ENCODE data around the gene STRN4. TPM values are rescaled to one million over a fixed set of nuclear protein-coding genes. Genes with fewer than 3 reads are reported as not detected.
"Not testable (repeated sequence)": the region's sequence is repeated elsewhere in the genome, so short reads cannot be mapped to it uniquely, and the experiment has no call there.

STRN4 gene
- total RNA-seq, 2 experiments from 2014 or later = 52.5 to 63.5 TPM

GRCh38 chr19:46773018-46773399 lies 26.8 kb upstream of the STRN4 start:
- Mint-ChIP-seq H3K27me3 (no peaks in the 10 kb centered on the region), H3K4me3 (no peak overlapping the region), H3K36me3 (ENCODE audit: low read depth) (peaks cover 34% of the 10 kb centered on the region), H3K4me1 (ENCODE audit: low read depth) (peaks cover 10% of the 10 kb centered on the region), H3K27ac (no peak overlapping the region), H3K9me3 (no peaks in the 10 kb centered on the region)
- ATAC-seq (no peak), DNase-seq (no peak)
- POLR2A ChIA-PET = interaction anchor here (1.3 to 2.0 kb wide), 3 partner anchors 9 to 167 kb away, joined by 4 to 9 read pairs (median 4); no protein-coding TSS in a partner anchor
- no peak for TF ChIP-seq CTCF (IDR thresholded peaks at IDR 0.05)
- intact Hi-C loops (cut with micrococcal nuclease) = no loop called here
- CTCF ChIA-PET = interaction anchor here (0.9 to 1.0 kb wide), 2 partner anchors 43 to 68 kb away, joined by 3 read pairs; no protein-coding TSS in a partner anchor

- ATAC-seq (no peak), DNase-seq (no peak)
- no peak for TF ChIP-seq CTCF (IDR thresholded peaks at IDR 0.05)
- H3K4me1 Mint-ChIP-seq (ENCODE audit: low read depth) = peaks cover 6% of the 10 kb centered on the region
- intact Hi-C loops (cut with micrococcal nuclease) = no loop called here
- H3K9me3 Mint-ChIP-seq = no peaks in the 10 kb centered on the region
- no peak overlapping the region for H3K27ac Mint-ChIP-seq
- no peaks in the 10 kb centered on the region for H3K27me3 Mint-ChIP-seq
- peaks cover 29% of the 10 kb centered on the region for H3K36me3 Mint-ChIP-seq (ENCODE audit: low read depth)
- no peak overlapping the region for H3K4me3 Mint-ChIP-seq
- ChIA-PET POLR2A (interaction anchor here (0.7 to 2.0 kb wide), 8 partner anchors 10 to 166 kb away, joined by 3 to 9 read pairs (median 4); partner anchors contain the start of gene SLC1A5), CTCF (interaction anchor here (0.6 to 1.3 kb wide), 7 partner anchors 13 to 69 kb away, joined by 3 to 5 read pairs (median 3); no protein-coding TSS in a partner anchor)
Observed at GRCh38 chr19:46772170-46773017, 26.1 kb upstream of the STRN4 start.

GRCh38 chr19:46768746-46769145 lies 22.5 kb upstream of the STRN4 start:
- ATAC-seq; DNase-seq; H3K9me3 Mint-ChIP-seq; intact Hi-C loops (cut with micrococcal nuclease); H3K4me3 Mint-ChIP-seq; H3K27ac Mint-ChIP-seq; H3K4me1 Mint-ChIP-seq (ENCODE audit: low read depth); H3K27me3 Mint-ChIP-seq; H3K36me3 Mint-ChIP-seq (ENCODE audit: low read depth): not testable (repeated sequence)
- CTCF ChIA-PET = interaction anchor here (0.6 to 3.3 kb wide), 3 partner anchors 12 to 65 kb away, joined by 3 to 20 read pairs (median 4); no protein-coding TSS in a partner anchor
- POLR2A ChIA-PET = interaction anchor here (0.8 kb wide), 1 partner anchor 19 kb away, joined by 4 read pairs; the partner anchor contains the start of gene SLC1A5

GRCh38 chr19:46766569-46767317 lies 20.5 kb upstream of the STRN4 start:
- H3K27ac Mint-ChIP-seq = no peak overlapping the region
- H3K4me1 Mint-ChIP-seq (ENCODE audit: low read depth) = no peaks in the 10 kb centered on the region
- intact Hi-C loops (cut with micrococcal nuclease) = no loop called here
- TF ChIP-seq CTCF (IDR thresholded peaks at IDR 0.05) = peak; percentile 81
- peak; percentile 96 for ATAC-seq
- ChIA-PET CTCF (interaction anchor here (0.6 to 3.7 kb wide), 46 partner anchors 9 to 330 kb away, joined by 3 to 30 read pairs (median 4); partner anchors contain the start of genes FKRP and SLC1A5), POLR2A (interaction anchor here (0.6 to 1.3 kb wide), 5 partner anchors 9 to 22 kb away, joined by 3 to 4 read pairs (median 3); no protein-coding TSS in a partner anchor)
- H3K9me3 Mint-ChIP-seq = no peaks in the 10 kb centered on the region
- H3K27me3 Mint-ChIP-seq = no peaks in the 10 kb centered on the region
- no peaks in the 10 kb centered on the region for H3K36me3 Mint-ChIP-seq (ENCODE audit: low read depth)
- H3K4me3 Mint-ChIP-seq = no peak overlapping the region
- peak; percentile 79 for DNase-seq

- ChIA-PET CTCF (interaction anchor here (1.1 to 3.7 kb wide), 7 partner anchors 11 to 80 kb away, joined by 3 to 26 read pairs (median 5); partner anchors contain the start of gene SLC1A5), POLR2A (interaction anchor here (1.3 kb wide), 2 partner anchors 9 to 11 kb away, joined by 3 to 5 read pairs; no protein-coding TSS in a partner anchor)
- H3K9me3 Mint-ChIP-seq = no peaks in the 10 kb centered on the region
- intact Hi-C loops (cut with micrococcal nuclease) = no loop called here
- no peaks in the 10 kb centered on the region for H3K4me1 Mint-ChIP-seq (ENCODE audit: low read depth)
- H3K27me3 Mint-ChIP-seq = no peaks in the 10 kb centered on the region
- no peaks in the 10 kb centered on the region for H3K36me3 Mint-ChIP-seq (ENCODE audit: low read depth)
- DNase-seq (no peak), ATAC-seq (no peak)
- no peak overlapping the region for H3K27ac Mint-ChIP-seq
- TF ChIP-seq CTCF (IDR thresholded peaks at IDR 0.05) = no peak
- no peak overlapping the region for H3K4me3 Mint-ChIP-seq
Observed at GRCh38 chr19:46764817-46765291, 18.6 kb upstream of the STRN4 start.
